ENCODE results near the gene ARSD. TPM values are rescaled to one million over a fixed set of nuclear protein-coding genes. Genes with fewer than 3 reads are reported as not detected.
"Not testable (repeated sequence)": the region's sequence is repeated elsewhere in the genome, so short reads cannot be mapped to it uniquely, and the experiment has no call there.

The ARSD gene
- polyA plus RNA-seq, 3 donors from 2014 or later: 7.1 to 16.0 (median 10.7) TPM

DNA sequence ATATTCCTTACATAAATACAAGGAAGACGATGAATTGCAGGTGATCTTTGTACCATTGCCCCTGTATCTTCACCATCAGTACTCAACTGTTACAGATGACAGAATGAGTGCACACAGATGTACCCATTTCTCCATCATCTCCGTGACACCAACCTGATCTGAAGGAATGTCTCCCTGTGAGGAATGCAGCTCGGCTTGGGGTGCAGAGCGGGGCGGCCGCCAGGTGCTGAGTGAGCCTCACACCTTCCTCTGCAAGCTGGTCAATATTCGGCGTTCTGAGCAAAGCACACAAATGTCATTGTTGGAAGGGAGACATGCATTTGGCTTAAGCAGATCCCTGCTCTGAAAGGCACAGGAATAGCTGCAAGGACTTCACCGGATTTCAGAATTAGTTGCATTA lies 7.4 kb downstream of the ARSD start:
- Mint-ChIP-seq H3K4me3 (no peak overlapping the region), H3K36me3 (peaks cover 13 to 23% (median 13%) of the 10 kb centered on the region in 3 donors), H3K27me3 (ENCODE audit: low read depth in 3 of 3) (peaks cover 0 to 2% (median 1%) of the 10 kb centered on the region in 3 donors), H3K9me3 (no peaks in the 10 kb centered on the region), H3K27ac (no peak overlapping the region), H3K4me1 (no peaks in the 10 kb centered on the region)
- DNase-seq: no peak

- H3K4me3 Mint-ChIP-seq: no peak overlapping the region
- peaks cover 0 to 3% (median 1%) of the 10 kb centered on the region in 3 donors for H3K27me3 Mint-ChIP-seq (ENCODE audit: low read depth in 3 of 3)
- H3K4me1 Mint-ChIP-seq: no peaks in the 10 kb centered on the region
- H3K36me3 Mint-ChIP-seq: peaks cover 17 to 28% (median 18%) of the 10 kb centered on the region in 3 donors
- no peaks in the 10 kb centered on the region for H3K9me3 Mint-ChIP-seq
- H3K27ac Mint-ChIP-seq: no peak overlapping the region
- no peak for DNase-seq
These were observed 7.9 kb downstream of the ARSD start for GRCh38 chrX:2921193-2921592.

- H3K4me3 Mint-ChIP-seq: no peak overlapping the region
- no peaks in the 10 kb centered on the region for H3K9me3 Mint-ChIP-seq
- peak overlapping the region in 1 of 6 donors; percentile 35 for H3K27ac Mint-ChIP-seq
- H3K4me1 Mint-ChIP-seq: no peaks in the 10 kb centered on the region
- peaks cover 18 to 42% (median 20%) of the 10 kb centered on the region in 3 donors for H3K36me3 Mint-ChIP-seq
- H3K27me3 Mint-ChIP-seq (ENCODE audit: low read depth in 3 of 3): peaks cover 0 to 1% (median 1%) of the 10 kb centered on the region in 3 donors
- DNase-seq: no peak
These were observed 11.4 kb downstream of the ARSD start for GRCh38 chrX:2917767-2918166.

DNA sequence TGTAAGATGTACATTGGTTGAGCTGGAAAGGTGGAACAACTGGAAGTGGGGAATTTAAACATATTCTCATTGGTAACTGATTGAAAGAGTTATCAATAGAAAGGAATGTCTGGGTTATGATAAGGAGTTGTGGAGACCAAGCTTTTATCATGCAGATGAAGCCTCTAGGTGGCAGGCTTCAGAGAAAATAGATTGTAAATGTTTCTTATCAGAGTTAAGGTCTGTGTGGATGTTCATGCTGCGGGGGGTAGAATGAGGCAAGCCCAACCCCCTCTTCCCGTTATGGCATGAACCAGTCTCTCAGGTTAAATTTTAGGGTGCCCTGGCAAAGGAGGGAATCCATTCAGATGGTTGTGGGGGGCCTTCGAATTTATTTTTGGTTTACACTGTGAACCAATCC lies 16.0 kb downstream of the ARSD start:
- H3K27ac Mint-ChIP-seq: no peak overlapping the region
- no peaks in the 10 kb centered on the region for H3K9me3 Mint-ChIP-seq
- peaks cover 6 to 10% of the 10 kb centered on the region in 2 donors for H3K4me1 Mint-ChIP-seq
- peaks cover 0 to 5% (median 0%) of the 10 kb centered on the region in 3 donors for H3K27me3 Mint-ChIP-seq (ENCODE audit: low read depth in 3 of 3)
- peaks cover 7 to 31% (median 14%) of the 10 kb centered on the region in 3 donors for H3K36me3 Mint-ChIP-seq
- DNase-seq: no peak
- H3K4me3 Mint-ChIP-seq: no peak overlapping the region

GRCh38 chrX:2910109-2910508 lies 19.0 kb downstream of the ARSD start:
- Mint-ChIP-seq H3K27ac (no peak overlapping the region), H3K27me3 (ENCODE audit: low read depth in 3 of 3) (peaks cover 0 to 5% (median 0%) of the 10 kb centered on the region in 3 donors), H3K36me3 (peaks cover 15 to 30% (median 17%) of the 10 kb centered on the region in 3 donors), H3K4me3 (no peak overlapping the region), H3K9me3 (peaks cover 0 to under 1% (median 0%) of the 10 kb centered on the region in 6 donors), H3K4me1 (peaks cover 6 to 10% of the 10 kb centered on the region in 2 donors)
- DNase-seq: no peak

DNA sequence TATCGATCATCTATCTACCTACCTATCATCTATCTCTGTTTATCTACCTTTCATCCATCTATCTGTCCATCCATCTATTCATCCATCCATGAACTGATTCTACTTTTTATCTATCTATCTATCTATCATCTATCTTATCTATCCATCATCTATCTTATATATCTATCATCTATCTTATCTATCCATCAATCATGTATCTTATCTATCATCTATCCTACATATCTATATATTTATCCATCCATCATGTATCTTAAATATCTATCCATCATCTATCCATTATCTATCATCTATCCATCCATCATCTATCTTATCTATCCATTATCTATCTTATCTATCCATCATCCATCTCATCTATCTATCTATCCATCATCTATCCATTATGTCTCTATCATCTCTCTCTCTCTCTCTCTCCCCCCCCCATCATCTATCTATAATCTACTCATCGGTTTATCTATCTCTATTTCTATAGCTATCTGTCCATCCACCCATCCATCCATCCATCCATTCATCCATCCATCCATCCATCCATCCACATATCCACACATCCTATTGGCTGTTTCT lies 20.9 kb downstream of the ARSD start:
- Mint-ChIP-seq H3K27me3 (ENCODE audit: low read depth in 3 of 3) (peaks cover 0 to 5% (median 5%) of the 10 kb centered on the region in 3 donors), H3K4me3 (no peak overlapping the region), H3K4me1 (peaks cover 6 to 10% of the 10 kb centered on the region in 2 donors), H3K9me3 (peaks cover 0 to 7% (median under 1%) of the 10 kb centered on the region in 6 donors), H3K27ac (no peak overlapping the region), H3K36me3 (peaks cover 16 to 29% (median 17%) of the 10 kb centered on the region in 3 donors)
- DNase-seq: no peak

DNA sequence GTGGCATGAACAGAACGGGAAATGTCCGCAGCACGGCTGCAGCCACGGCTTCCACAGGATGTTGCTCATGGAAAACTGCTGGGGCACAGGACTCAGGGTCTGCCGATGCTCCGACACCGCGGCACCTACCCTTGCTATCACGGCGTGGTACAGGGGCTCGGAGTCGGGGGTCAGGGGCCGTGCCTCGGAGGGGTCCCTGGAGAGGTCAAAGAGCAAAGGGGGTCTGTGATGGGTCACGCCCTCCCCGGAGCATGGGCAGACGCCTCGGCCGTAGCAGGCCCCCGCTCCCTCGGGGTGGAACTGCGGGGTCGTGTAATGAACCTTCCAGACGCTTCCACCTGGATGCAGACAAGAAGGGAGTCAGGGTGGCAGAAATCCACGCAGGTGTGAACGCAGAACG lies 21.8 kb downstream of the ARSD start:
- H3K4me3 Mint-ChIP-seq: no peak overlapping the region
- peaks cover 2 to 16% (median 6%) of the 10 kb centered on the region in 6 donors for H3K9me3 Mint-ChIP-seq
- H3K36me3 Mint-ChIP-seq: peaks cover 13 to 28% (median 19%) of the 10 kb centered on the region in 3 donors
- peaks cover 2 to 7% (median 5%) of the 10 kb centered on the region in 3 donors for H3K27me3 Mint-ChIP-seq (ENCODE audit: low read depth in 3 of 3)
- no peak for DNase-seq
- peaks cover 6 to 8% of the 10 kb centered on the region in 2 donors for H3K4me1 Mint-ChIP-seq
- no peak overlapping the region for H3K27ac Mint-ChIP-seq

DNA sequence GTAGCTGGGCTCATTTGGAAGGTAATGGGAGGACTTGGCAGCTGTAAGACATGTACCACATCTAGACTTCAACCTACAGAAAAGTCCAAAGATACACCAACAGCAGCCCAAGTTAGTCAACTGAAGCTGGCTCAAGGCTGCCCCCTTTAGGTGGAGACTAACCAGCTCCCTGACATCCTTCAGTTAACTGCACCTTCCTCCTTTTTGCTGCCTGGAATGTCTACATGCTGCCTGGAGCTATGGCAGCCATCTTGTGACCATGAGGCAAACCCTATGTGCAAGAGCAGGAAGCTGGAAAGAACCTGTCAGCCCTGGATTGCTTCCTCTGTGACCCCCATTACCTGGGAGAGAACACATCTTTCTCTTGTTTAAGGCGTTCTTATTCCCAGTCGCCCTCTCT lies 25.8 kb downstream of the ARSD start:
- Mint-ChIP-seq H3K4me3 (no peak overlapping the region), H3K36me3 (peaks cover 9 to 21% (median 19%) of the 10 kb centered on the region in 3 donors), H3K27me3 (ENCODE audit: low read depth in 3 of 3) (peaks cover 2 to 7% (median 5%) of the 10 kb centered on the region in 3 donors), H3K9me3 (peaks cover 2 to 16% (median 6%) of the 10 kb centered on the region in 6 donors), H3K4me1 (peaks cover 10 to 11% of the 10 kb centered on the region in 2 donors), H3K27ac (peak overlapping the region in 1 of 6 donors; percentile 76)
- DNase-seq: peak in 1 of 3 donors; percentile 17

GRCh38 chrX:2902841-2903240 lies 26.3 kb downstream of the ARSD start:
- Mint-ChIP-seq H3K4me1 (peaks cover 16% of the 10 kb centered on the region in 2 donors), H3K9me3 (peaks cover 2 to 16% (median 6%) of the 10 kb centered on the region in 6 donors), H3K27me3 (ENCODE audit: low read depth in 3 of 3) (peaks cover 5 to 7% (median 6%) of the 10 kb centered on the region in 3 donors), H3K27ac (peak overlapping the region in 3 of 6 donors; percentile 46 to 76 (median 66)), H3K36me3 (peaks cover 4 to 16% (median 14%) of the 10 kb centered on the region in 3 donors), H3K4me3 (no peak overlapping the region)
- no peak for DNase-seq

DNA sequence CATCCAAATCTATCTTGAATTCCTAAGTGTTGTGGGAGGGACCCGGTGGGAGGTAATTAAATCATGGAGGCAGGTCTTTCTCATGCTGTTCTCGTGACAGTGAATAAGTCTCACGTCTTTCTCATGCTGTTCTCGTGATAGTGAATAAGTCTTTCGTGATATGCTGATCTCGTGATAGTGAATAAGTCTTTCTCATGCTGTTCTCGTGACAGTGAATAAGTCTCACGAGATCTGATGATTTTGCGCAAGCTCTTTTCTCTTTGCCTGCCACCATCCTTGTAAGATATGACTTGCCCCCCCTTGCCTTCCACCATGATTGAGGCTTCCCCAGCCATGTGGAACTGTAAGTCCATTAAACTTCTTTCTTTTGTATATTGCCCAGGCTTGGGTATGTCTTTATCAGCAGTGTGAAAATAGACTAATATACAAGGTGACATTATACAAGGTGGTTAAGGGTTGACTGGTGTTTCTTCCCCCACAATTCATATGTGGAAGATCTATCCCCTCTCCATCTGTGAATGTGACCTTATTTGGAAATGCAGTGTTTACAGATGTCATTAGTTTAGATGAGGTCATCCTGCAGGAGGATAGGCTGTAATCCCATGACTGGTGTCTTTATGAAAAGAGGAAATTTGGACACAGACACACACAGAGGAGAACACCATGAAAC lies 27.6 kb downstream of the ARSD start:
- peaks cover 6 to 7% (median 6%) of the 10 kb centered on the region in 3 donors for H3K27me3 Mint-ChIP-seq (ENCODE audit: low read depth in 3 of 3)
- peaks cover 2 to 16% (median 6%) of the 10 kb centered on the region in 6 donors for H3K9me3 Mint-ChIP-seq
- H3K4me1 Mint-ChIP-seq: peaks cover 28% of the 10 kb centered on the region in 2 donors
- H3K36me3 Mint-ChIP-seq: peaks cover 2 to 14% (median 11%) of the 10 kb centered on the region in 3 donors
- no peak overlapping the region for H3K4me3 Mint-ChIP-seq
- DNase-seq: no peak
- H3K27ac Mint-ChIP-seq: peak overlapping the region in 5 of 6 donors; percentile 29 to 74 (median 60)

GRCh38 chrX:2898846-2899512 lies 30.2 kb downstream of the ARSD start:
- Mint-ChIP-seq H3K36me3 (peaks cover 0 to 5% (median 4%) of the 10 kb centered on the region in 3 donors), H3K9me3 (peaks cover 2 to 15% (median 4%) of the 10 kb centered on the region in 6 donors), H3K27ac (peak overlapping the region; percentile 87 to 96 (median 92)), H3K4me3 (peak overlapping the region in 2 of 5 donors; percentile 70 to 84), H3K27me3 (ENCODE audit: low read depth in 3 of 3) (peaks cover 6 to 8% (median 6%) of the 10 kb centered on the region in 3 donors), H3K4me1 (peaks cover 40% of the 10 kb centered on the region in 2 donors)
- DNase-seq: no peak

- not testable (repeated sequence) for H3K9me3 Mint-ChIP-seq; H3K36me3 Mint-ChIP-seq; H3K27me3 Mint-ChIP-seq (ENCODE audit: low read depth in 3 of 3)
- peak; percentile 80 to 84 (median 83) for DNase-seq
- H3K27ac Mint-ChIP-seq: peak overlapping the region; percentile 87 to 96 (median 92)
- H3K4me1 Mint-ChIP-seq: peaks cover 42 to 43% of the 10 kb centered on the region in 2 donors
- peak overlapping the region; percentile 63 to 84 (median 70) for H3K4me3 Mint-ChIP-seq
These were observed 31.2 kb downstream of the ARSD start for GRCh38 chrX:2897690-2898623.

DNA sequence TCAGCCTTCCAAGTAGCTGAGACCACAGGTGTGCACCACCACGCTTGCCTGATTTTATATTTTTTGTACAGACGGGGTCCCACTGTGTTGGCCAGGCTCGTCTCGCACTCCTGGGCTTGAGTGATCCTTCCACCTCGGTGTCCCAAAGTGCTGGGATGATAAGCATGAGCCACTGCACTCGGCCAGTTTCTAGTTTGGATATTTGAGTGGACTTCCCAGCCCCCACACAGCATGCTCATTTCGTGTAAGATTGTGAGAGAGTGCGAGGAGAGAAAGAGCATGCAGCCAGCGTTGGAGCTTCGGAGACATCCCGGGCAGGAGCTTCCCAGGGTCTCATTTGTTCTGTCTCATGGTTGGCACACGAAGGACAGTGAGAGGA lies 31.8 kb downstream of the ARSD start:
- H3K27ac Mint-ChIP-seq: peak overlapping the region; percentile 87 to 96 (median 92)
- H3K27me3 Mint-ChIP-seq (ENCODE audit: low read depth in 3 of 3): peaks cover 2 to 10% (median 3%) of the 10 kb centered on the region in 3 donors
- DNase-seq: no peak
- H3K36me3 Mint-ChIP-seq: no peaks in the 10 kb centered on the region
- peaks cover 0 to under 1% (median 0%) of the 10 kb centered on the region in 6 donors for H3K9me3 Mint-ChIP-seq
- H3K4me3 Mint-ChIP-seq: peak overlapping the region; percentile 63 to 84 (median 70)
- H3K4me1 Mint-ChIP-seq: peaks cover 48% of the 10 kb centered on the region in 2 donors
